Loucy (cell line): ENCODE measurements around the gene MDGA2.

Source experiments
- H2AFZ ChIP-seq: fragments of 200-600 bp; sonication (generic); 2 replicates; pipeline ENCODE4 v1.6.0; 2016; ENCODE audit warnings: antibody characterized with exemption, mild to moderate bottlenecking, low read length, moderate library complexity
- H3F3A ChIP-seq: fragments of 200-600 bp; 2 replicates; pipeline ENCODE4 v1.6.0; 2016; ENCODE audit warnings: antibody characterized with exemption, low read depth, mild to moderate bottlenecking
- H3K27me3 ChIP-seq: fragments of 200-600 bp; sonication (generic); 2 replicates; pipeline ENCODE4 v1.6.1; 2014; ENCODE audit warnings: low read length, mild to moderate bottlenecking; ENCODE audit not compliant: insufficient read depth, poor library complexity, severe bottlenecking
- H3K36me3 ChIP-seq: fragments of 200-600 bp; sonication (generic); 2 replicates; pipeline ENCODE4 v1.6.1; 2016; ENCODE audit warnings: low read length; ENCODE audit not compliant: insufficient read depth
- H3K4me1 ChIP-seq: fragments of 200-600 bp; sonication (generic); 2 replicates; pipeline ENCODE4 v1.5.1; 2014; ENCODE audit warnings: low read length, mild to moderate bottlenecking; ENCODE audit not compliant: insufficient read depth, poor library complexity, severe bottlenecking
- H3K4me2 ChIP-seq: fragments of 200-600 bp; sonication (generic); 2 replicates; pipeline ENCODE4 v1.6.0; 2014; ENCODE audit warnings: antibody characterized with exemption, low read length, low read depth, mild to moderate bottlenecking; ENCODE audit not compliant: poor library complexity, severe bottlenecking
- H3K4me3 ChIP-seq: fragments of 200-600 bp; sonication (generic); 2 replicates; pipeline ENCODE4 v1.5.1; 2014; ENCODE audit warnings: low read length, mild to moderate bottlenecking, mixed read lengths; ENCODE audit not compliant: poor library complexity, severe bottlenecking
- H3K79me2 ChIP-seq: fragments of 200-600 bp; sonication (generic); 2 replicates; pipeline ENCODE4 v1.6.1; 2014; ENCODE audit warnings: low read length; ENCODE audit not compliant: insufficient read depth
- H3K9ac ChIP-seq: fragments of 200-600 bp; sonication (generic); 2 replicates; pipeline ENCODE4 v1.6.0; 2014; ENCODE audit warnings: mild to moderate bottlenecking, low read depth, low read length, moderate library complexity; ENCODE audit not compliant: poor library complexity, severe bottlenecking
- H3K9me2 ChIP-seq: fragments of 200-600 bp; sonication (generic); replicated peaks from 2 replicates; pipeline ENCODE4 v1.6.1; 2016; ENCODE audit warnings: low read depth, low read length, mixed read lengths
- H3K9me3 ChIP-seq: fragments of 200-600 bp; sonication (generic); 2 replicates; pipeline ENCODE4 v1.6.1; 2014; ENCODE audit warnings: mild to moderate bottlenecking, antibody characterized with exemption, low read length, low read depth; ENCODE audit not compliant: insufficient read depth
- H4K20me1 ChIP-seq: fragments of 200-600 bp; sonication (generic); 2 replicates; pipeline ENCODE4 v1.6.0; 2014; ENCODE audit warnings: antibody characterized with exemption, low read length, mild to moderate bottlenecking; ENCODE audit not compliant: insufficient read depth, poor library complexity, severe bottlenecking
- EZH2phosphoT487 ChIP-seq: fragments of 200-600 bp; IDR thresholded peaks from 2 replicates; pipeline ENCODE4 v1.6.1; 2018; ENCODE audit warnings: antibody characterized with exemption, mild to moderate bottlenecking, moderate library complexity, borderline replicate concordance
- TF ChIP-seq, protein P1 (sequence below): fragments of 200-600 bp; sonication (generic); conservative IDR thresholded peaks from 2 replicates; pipeline ENCODE4 v1.5.1; 2014; ENCODE audit warnings: mild to moderate bottlenecking, antibody characterized with exemption, low read length

MDGA2 gene

DNA sequence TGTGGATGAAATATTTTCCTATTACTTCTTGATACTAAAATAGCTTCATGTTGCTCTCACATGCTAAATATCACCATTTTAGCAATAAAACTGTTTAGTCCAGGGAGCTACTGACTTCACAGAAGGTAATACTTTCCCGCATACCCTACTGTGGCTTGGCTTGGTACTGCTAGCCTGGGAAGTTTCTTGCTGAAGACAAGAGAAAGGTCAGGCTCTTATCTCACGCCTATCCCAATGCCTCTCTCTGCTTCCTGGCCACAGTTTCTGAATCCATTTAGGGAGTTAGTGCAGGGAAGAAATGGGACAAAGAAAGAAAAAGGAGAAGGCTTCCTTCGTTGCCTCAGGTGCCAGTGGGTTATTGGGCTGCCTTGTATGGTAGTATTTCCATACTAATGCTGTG, 228.3 kb downstream of the MDGA2 start:
- Histone ChIP-seq H3F3A (no peaks in the 10 kb centered on the region), H3K4me3 (no peak overlapping the region), H3K36me3 (no peaks in the 10 kb centered on the region), H3K79me2 (no peaks in the 10 kb centered on the region), H3K9me2 (no peaks in the 10 kb centered on the region), H3K9ac (no peak overlapping the region), H3K4me2 (no peak overlapping the region), H4K20me1 (no peaks in the 10 kb centered on the region), H3K27me3 (no peaks in the 10 kb centered on the region), H3K9me3 (no peaks in the 10 kb centered on the region), H2AFZ (no peak overlapping the region), H3K4me1 (no peaks in the 10 kb centered on the region)
- TF ChIP-seq, protein P1, sequence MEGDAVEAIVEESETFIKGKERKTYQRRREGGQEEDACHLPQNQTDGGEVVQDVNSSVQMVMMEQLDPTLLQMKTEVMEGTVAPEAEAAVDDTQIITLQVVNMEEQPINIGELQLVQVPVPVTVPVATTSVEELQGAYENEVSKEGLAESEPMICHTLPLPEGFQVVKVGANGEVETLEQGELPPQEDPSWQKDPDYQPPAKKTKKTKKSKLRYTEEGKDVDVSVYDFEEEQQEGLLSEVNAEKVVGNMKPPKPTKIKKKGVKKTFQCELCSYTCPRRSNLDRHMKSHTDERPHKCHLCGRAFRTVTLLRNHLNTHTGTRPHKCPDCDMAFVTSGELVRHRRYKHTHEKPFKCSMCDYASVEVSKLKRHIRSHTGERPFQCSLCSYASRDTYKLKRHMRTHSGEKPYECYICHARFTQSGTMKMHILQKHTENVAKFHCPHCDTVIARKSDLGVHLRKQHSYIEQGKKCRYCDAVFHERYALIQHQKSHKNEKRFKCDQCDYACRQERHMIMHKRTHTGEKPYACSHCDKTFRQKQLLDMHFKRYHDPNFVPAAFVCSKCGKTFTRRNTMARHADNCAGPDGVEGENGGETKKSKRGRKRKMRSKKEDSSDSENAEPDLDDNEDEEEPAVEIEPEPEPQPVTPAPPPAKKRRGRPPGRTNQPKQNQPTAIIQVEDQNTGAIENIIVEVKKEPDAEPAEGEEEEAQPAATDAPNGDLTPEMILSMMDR, result no peak
- no peak for TF ChIP-seq EZH2phosphoT487

DNA sequence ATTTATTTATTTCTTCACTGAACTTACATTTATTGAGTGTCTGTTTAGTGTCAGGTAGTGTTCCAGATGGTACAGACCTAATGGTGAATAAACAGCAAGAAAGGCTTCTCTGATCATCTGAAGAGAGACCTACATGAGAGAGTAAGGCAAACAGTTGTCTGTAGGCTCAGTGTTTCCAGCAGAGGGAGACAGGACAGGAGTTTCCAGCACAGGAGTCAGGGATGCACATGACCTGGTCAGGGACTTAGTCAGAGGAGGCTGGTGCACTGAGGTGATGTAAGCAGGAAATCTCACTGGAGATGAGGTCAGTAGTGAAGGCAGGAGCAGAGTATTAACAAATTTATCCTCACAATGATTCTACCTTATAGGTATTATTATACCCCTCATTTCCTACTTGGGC, 233.2 kb downstream of the MDGA2 start:
- no peak overlapping the region for H3K9ac ChIP-seq
- no peaks in the 10 kb centered on the region for H3K36me3 ChIP-seq
- H3K27me3 ChIP-seq, result no peaks in the 10 kb centered on the region
- H3K79me2 ChIP-seq, result no peaks in the 10 kb centered on the region
- no peaks in the 10 kb centered on the region for H3K9me2 ChIP-seq
- H3F3A ChIP-seq, result no peaks in the 10 kb centered on the region
- no peak overlapping the region for H3K4me2 ChIP-seq
- H2AFZ ChIP-seq, result no peak overlapping the region
- H3K9me3 ChIP-seq, result no peaks in the 10 kb centered on the region
- H4K20me1 ChIP-seq, result no peaks in the 10 kb centered on the region
- no peaks in the 10 kb centered on the region for H3K4me1 ChIP-seq
- H3K4me3 ChIP-seq, result no peak overlapping the region
- no peak for TF ChIP-seq EZH2phosphoT487
- TF ChIP-seq, protein P1, result no peak

DNA sequence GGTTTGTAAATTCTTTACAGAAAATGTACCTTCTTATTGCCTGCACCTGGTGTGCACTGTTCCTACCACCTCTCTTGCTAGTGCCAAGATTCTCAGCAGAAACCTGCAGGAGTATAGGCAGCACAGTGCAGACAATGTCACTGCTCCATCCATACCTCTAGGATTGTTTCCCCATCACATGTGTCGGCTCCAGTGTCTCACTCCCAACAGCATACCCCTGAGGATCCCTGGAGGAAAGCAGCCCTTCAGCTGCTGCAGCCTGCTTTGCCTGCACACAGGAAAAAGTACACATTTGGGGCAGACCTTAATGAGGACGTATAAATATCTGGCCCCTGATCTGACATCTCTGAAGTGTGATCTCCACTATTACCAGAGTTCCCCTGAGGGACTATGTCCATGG, 235.5 kb downstream of the MDGA2 start:
- H3K36me3 ChIP-seq, result no peaks in the 10 kb centered on the region
- H3K79me2 ChIP-seq, result no peaks in the 10 kb centered on the region
- H4K20me1 ChIP-seq, result no peaks in the 10 kb centered on the region
- no peak overlapping the region for H3K4me3 ChIP-seq
- H3F3A ChIP-seq, result no peaks in the 10 kb centered on the region
- H3K9me3 ChIP-seq, result no peaks in the 10 kb centered on the region
- no peaks in the 10 kb centered on the region for H3K27me3 ChIP-seq
- no peaks in the 10 kb centered on the region for H3K9me2 ChIP-seq
- H3K4me1 ChIP-seq, result no peaks in the 10 kb centered on the region
- H3K4me2 ChIP-seq, result no peak overlapping the region
- TF ChIP-seq EZH2phosphoT487, result no peak
- TF ChIP-seq, protein P1, result no peak
- H2AFZ ChIP-seq, result no peak overlapping the region
- H3K9ac ChIP-seq, result no peak overlapping the region
